ENCODE results near the gene NHLRC4. TPM values are rescaled to one million over a fixed set of nuclear protein-coding genes. Genes with fewer than 3 reads are reported as not detected.

NHLRC4 gene
- total RNA-seq, 1 donor from 2014 or later, result 1.5 TPM

DNA sequence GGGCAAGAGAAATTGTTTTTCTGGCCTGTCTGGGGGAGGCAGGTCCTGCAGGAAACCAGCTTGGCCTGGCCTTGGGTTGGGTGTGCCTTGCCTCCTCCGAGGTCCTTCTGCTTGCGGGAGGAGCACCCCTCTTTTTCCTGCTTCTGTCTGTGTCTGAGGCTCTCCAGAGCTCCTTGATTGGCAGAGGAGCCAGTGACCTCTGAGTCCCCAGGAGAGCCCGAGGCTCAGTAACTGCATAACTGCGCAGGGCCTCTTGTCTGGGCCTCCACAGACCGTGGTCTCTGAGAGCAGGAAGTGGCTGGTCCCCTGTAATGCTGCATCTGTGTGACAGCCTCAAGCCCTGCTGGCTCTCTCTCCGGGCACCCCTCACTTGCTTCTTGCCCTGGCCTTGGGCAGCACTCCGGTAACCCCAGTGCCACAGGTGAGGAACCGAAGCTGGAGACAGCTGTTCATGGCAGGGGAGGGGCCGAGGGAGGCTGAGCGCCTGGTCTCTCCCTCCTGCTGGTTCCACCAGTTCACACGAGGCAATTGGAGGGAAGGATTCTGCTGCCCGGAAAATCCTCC, 37.7 kb upstream of the NHLRC4 start:
- intact Hi-C loops (cut with micrococcal nuclease), result loop anchor here (5.0 kb wide), 2 partner anchors 38 to 108 kb away; partner anchors contain the start of genes METTL26, NHLRC4 and PIGQ

DNA sequence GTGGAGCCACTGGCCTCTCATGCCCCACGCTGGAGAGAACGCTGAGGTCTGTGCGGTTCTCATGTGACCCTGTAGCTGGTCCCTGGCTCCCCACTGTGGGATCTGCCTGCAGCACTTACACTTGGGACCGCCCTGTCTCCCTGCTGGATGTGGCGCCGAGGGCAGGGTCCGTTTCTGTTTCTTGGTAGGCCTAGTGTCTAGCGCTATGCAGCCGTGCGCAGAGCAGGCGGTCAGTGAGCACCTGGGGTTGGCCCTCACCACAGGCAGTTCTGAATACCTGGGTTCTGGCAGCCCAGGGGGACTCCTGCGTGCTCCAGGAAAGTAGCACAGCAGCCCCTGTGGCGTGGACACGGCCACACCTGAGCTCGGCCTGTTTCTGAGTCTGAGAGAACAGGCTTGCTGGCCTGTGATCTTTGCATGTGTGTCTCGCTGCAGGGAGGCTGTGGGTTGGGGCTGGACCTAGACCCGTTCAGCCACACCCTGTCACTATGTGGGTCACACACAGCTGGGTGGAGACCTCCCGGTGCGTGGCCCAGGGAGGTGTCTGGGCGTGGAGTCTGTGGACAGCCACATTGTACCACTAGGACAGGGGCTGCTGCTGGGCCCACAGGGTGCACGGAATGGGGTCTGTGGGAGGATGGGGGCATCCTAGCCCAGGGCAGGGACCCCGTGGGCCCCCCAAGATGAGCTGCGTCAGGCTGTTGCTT, 36.5 kb upstream of the NHLRC4 start:
- intact Hi-C loops (cut with micrococcal nuclease), result no loop called here

DNA sequence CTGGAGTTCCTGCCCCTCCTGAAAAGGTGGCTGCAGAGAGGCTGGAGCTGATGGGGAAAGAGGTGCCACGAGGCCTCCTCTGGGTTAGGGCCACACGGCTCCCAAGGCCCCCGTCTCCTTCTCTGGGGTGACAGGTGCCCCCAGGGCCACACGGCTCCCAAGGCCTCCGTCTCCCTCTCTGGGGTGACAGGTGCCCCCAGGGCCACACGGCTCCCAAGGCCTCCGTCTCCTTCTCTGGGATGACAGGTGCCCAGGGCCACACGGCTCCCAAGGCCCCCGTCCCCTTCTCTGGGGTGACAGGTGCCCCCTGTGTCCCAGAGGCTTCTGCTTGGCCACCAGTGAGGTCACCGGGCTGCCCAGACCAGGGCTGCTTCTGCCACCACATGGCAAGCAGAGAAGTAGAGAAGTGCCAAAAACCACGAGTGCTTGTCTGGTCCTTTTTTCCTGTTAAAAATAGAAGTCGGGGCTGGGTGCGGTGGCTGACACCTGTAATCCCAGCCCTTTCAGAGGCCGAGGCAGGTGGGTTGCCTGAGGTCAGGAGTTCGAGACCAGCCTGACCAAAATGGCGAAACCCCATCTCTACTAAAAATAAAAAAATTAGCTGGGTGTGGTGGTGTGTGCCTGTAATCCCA, 35.2 kb upstream of the NHLRC4 start:
- intact Hi-C loops (cut with micrococcal nuclease), result no loop called here

DNA sequence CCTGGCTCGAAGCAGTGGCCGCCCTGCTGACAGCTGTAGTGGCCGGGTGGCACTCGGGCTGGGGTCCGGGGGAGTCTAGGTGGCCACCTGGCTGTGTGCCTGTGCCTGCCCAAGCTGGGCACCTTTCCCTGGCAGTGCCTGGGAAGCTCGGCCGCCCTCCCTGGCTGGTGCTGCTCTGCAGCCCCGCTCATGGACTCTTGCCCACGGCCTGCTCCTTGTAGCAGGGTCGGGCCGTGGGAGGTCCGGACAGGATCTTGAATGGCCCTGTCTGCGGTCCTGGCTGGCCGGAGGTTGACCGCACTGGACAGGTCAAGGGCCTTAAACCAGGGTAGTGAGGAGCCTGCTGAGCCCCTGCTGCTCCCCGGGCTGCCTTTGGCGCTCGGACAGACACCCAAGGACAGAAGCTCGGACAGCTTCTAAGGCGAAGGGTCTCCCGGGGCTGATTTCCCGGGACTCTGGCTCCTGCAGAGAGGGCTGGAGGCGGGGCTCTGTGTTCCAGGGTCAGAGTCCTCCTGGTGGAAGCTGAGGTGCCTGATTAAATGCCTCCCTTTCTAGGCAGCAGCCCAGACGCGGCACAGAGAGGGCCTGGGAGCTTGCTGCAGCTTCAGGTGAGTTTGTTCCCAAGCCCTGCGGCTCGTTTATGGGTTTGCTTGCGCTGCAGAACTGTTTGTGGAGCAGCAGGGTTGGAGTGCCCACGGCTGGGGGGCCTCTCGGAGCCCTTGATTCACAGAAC, 33.2 kb upstream of the NHLRC4 start:
- intact Hi-C loops (cut with micrococcal nuclease), result no loop called here

DNA sequence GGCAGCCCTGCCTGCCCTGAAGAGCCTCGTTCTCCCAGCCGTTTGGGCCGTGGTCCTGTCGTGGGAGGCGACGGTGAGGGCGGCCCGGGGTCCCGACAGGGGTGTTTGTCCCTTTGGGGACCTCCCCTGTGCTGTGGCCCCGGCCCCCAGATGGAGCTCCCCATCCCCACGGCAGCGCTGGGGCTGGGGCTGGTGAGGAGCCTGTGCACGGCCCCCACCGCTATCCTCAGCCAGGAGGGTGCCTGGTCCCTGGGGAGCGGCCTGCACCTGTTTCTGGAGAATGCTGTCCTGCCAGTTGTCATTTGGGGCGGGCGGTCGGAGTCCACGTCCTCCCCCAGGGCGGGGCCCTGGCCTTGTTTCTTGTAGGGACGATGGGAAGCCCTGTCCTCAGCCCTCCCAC, 32.7 kb upstream of the NHLRC4 start:
- intact Hi-C loops (cut with micrococcal nuclease), result no loop called here

DNA sequence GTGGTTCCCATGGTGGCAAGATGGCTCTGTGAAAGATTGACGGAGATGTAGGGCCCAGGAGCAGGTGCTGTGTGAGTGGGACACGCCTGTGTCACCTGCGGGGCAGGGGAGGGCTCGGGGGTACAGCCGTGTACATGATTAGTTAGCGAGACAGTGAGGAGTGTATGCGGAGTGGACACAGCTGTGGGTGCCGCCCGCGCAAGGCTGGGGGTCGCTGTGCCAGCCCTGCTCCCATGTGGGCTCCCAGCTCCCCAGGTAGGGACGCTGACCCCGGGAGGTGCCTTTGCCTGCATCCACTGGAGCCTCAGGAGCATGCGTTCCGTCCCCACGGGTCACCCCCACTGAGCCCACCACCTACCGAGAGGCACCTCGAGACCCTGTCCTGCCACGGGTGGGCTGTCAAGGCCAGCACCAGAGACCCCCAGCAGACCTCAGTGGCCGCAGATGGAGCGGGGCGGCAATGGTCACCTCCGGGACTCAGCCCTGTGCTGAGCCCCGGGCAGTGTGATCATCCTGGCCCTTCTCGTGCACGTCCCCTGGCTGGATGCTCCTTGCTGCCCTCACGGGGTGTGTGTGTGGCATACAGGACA, 31.9 kb upstream of the NHLRC4 start:
- intact Hi-C loops (cut with micrococcal nuclease), result no loop called here

DNA sequence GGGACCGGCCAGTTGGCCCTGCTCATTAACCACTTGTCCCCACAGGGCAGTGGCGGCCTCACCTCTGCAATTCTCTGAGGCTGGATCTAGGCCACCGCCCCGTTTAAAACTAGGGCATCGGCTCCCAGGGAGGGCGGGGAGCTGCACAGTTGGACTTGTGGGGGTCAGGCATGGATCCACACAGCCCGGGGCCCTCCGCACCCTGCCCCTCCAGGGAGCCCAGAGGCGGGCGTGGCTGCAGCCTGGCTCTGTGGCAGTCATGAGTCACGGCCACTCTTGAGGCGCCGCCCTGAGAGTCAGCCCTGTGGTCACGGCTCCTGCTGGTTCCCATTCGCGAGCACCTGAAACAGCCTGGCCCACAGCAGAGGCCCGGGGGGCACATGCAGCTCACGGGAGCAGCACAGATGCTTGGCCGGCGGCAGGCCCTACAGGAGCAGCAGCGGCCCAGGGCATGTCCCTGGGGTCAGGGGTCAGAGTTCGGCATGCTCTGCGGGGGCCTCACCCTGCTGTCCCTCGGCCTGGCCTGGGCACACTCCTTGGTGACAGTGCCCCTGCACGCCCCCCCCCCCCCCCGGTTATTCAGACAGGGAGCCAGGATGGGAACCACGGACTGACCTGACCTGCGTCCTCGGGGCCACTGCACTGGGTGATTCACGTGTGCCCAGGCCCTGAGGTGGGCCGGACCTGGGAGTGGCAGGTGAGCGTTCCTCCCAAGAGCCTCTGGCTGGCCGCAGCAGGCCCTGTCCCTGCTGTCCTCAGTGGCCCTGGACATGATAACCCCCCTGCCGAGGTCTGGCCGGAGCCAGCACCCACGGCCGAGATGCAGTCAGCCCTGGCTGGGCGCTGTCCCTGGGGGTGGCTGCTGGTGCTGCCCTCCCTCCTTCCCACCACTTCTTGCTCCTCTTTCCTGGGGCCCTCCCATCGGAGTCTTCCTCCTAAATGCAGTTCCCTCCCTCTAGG, 31.1 kb upstream of the NHLRC4 start:
- intact Hi-C loops (cut with micrococcal nuclease), result no loop called here

DNA sequence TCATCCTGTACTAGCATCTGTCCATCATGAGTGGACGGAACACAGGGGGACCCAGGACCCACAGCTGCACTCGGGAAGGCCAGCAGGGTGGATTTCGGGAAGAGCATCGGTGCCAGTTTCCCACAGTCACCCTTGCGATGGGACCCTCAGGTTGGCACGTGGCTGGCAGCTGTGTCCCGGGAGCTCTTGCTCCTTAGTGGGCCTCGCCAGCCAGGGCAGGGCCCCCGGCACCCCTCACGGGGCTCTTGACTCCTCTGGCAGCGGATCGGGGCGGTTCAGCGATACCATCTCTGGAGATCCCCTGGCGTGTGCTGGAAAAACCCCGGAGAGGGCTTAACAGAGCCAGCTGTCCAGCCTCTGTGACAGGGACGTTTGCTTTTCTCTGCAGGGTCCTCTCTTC, 30.1 kb upstream of the NHLRC4 start:
- intact Hi-C loops (cut with micrococcal nuclease), result no loop called here

DNA sequence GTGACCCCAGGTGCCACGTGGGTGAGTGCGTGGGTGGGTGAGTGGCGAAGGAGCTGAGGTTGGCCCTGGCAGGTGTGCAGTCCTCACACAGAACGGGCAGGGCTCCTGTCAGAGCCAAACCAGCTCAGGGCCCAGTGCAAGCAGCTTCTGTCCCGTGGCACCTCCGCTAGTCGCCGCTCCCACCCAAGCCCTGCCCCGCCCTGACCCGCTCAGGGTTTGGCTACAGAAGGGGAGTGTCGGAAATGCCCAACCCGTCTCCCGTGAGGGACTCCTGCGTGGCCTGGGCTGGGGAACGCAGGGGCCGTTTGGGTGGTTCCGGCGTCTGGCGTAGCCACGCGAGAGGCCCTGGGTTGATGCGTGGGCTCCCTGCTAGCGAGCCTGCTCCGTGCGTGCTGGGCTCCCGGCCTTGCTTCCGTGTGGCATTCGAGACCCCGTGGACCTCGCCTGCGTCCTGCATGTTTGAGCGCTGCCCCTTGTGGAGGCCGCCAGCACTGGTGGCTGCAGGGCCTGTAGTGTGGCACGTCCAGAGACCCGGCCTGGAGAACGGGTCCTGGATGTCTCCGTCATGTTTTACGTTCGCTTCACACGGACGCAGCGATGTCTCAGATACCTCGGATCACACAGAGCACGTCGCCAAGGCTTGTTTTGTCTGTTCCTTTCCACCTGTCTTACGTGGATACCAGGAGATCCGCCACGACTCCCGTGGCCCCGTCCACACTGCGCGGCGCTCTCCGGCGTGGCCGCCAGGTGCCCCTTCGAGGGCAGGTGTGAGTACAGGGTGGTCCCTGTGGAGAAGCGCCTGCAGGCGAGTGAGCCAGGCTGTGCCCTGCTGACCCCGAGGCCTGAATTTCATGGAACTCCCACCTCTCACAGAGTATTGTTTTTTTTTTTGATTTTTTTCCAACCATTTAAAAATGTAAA, 29.1 kb upstream of the NHLRC4 start:
- intact Hi-C loops (cut with micrococcal nuclease), result no loop called here

DNA sequence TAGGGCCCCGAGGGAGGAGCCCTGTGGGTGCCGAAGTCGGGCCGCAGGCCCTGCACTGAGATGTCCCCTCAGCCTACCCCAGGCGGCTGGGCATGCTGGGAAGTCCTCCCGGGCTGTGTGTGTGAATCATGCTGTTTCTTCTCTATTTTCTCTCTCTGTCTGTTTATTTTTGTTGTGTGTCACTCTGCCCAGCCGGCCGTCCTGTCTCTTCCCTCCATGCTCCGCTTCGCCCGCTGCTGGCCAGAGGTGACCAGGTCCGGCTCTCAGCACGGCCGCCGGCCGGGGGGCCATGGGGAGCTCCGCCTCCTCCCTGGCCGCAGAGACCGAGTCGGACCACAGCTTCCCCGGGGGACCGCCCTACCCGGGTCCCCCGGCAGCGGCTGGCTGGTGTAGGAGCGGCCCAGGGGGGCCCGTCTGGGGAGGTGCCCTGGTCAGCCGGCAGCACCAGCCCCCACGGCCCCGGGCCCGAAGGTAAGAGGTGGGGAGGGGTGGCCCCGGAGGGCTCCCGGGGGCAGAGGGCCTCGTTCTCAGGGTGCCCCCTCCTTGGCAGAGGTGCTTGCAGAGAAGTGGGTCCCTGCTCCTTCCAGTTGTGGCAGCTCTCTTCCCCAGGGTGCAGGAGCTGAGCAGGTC, 26.8 kb upstream of the NHLRC4 start:
- intact Hi-C loops (cut with micrococcal nuclease), result no loop called here

DNA sequence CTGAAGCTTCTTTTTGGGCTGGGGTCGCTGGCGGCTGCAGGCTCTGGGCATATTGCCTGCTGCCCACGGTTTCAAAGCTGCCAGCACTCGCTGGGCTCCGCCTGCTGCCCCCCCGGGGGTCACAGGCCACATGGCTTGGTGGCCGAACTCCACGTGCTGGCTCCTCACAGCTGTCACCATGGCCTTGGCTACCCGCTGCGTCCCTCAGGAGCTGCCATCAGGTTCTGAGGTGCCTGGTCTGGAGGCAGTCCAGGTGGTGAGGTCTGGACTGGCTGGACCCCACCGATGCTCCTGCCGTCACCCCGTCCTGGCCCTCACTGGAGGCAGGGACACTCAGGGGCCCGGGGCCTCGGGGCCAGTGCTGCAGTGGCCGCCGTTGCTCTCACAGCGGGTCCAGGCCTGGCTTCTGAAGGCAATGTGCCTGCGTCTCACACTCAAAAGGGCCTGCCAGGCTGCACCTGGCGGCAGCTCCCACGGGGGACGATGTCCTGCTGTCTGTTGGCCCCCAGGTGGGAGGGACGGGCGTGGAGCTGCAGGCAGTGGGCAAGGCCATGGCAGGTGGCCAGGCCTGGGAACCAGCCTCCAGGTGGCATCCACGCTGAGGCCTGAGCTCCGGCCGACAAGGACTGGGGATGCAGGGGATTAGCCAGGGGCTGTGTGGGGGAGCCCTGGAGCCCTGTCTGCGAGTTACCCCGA, 26.0 kb upstream of the NHLRC4 start:
- intact Hi-C loops (cut with micrococcal nuclease), result no loop called here

DNA sequence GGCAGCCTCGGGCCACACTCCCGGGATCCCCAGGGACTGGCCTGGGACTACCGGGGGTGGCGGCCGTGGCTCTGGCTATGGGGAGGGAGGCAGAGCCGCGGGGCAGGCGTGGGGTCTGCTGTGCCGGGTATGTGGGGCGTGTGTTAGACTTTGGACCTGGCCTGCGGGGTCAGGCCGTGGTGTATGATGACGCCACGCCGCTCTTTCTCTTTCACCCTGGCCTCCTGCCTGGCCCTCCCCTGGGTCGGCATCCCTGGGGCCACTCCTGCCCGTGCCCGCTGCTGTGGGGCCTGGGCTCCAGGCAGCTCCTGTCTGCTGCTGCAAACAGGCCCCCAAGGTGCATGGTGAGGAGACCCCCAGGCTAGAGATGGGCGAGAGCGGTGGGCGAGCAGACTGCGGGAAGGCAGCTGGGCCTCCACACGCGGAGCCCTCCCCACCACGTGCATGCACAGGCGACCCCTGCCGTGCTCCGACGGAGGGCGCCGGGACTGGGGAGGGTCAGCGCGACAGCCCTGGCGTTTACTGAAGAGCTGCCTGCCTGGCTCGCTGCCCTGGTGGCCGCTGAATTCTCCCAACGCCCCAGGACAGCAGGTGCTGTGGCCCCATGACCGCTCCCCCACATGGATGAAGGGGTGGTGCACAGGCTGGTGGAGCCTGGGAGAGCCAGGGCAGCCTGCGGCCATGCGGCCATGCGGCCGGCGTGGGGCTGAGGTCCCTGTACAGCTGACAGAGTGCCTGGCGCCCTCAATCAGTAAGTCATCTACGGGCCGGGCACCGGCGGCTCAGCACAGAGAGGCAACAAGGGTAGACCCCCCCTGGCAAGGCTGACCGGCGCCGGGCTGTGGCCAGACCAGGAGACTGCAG, 23.3 kb upstream of the NHLRC4 start:
- intact Hi-C loops (cut with micrococcal nuclease), result no loop called here

DNA sequence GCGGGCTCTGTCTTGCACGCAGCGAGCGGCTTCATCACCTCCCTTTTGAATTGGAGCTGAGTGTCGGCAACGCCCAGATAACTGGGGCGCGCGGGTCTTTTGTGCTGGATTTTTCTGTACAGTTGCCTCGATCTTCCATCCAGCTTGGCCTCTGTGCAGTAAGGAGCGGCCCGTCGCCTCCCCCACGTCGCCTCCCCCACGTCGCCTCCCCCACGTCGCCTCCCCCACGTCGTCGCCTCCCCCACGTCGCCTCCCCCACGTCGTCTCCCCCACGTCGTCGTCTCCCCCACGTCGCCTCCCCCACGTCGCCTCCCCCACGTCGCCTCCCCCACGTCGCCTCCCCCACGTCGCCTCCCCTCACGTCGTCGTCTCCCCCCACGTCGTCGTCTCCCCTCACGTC, 22.3 kb upstream of the NHLRC4 start:
- intact Hi-C loops (cut with micrococcal nuclease), result no loop called here

DNA sequence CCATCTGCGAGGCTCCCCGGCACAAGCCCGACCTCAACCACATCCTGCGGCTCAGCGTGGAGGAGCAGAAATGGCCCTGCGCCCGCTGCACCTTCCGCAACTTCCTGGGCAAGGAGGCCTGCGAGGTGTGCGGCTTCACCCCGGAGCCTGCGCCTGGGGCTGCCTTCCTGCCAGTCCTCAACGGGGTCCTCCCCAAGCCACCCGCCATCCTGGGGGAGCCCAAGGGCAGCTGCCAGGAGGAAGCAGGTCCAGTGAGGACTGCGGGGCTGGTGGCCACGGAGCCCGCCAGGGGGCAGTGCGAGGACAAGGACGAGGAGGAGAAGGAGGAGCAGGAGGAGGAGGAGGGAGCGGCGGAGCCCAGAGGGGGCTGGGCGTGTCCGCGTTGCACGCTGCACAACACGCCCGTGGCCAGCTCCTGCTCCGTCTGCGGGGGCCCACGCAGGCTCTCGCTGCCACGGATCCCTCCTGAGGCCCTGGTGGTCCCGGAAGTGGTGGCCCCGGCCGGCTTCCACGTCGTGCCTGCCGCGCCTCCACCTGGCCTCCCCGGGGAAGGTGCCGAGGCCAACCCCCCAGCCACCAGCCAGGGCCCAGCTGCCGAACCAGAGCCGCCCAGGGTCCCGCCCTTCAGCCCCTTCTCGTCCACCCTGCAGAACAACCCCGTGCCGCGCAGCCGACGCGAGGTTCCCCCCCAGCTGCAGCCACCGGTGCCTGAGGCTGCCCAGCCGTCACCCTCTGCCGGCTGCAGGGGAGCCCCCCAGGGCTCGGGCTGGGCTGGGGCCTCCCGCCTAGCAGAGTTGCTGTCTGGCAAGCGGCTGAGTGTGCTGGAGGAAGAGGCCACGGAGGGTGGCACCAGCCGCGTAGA, 19.7 kb upstream of the NHLRC4 start:
- intact Hi-C loops (cut with micrococcal nuclease), result no loop called here

DNA sequence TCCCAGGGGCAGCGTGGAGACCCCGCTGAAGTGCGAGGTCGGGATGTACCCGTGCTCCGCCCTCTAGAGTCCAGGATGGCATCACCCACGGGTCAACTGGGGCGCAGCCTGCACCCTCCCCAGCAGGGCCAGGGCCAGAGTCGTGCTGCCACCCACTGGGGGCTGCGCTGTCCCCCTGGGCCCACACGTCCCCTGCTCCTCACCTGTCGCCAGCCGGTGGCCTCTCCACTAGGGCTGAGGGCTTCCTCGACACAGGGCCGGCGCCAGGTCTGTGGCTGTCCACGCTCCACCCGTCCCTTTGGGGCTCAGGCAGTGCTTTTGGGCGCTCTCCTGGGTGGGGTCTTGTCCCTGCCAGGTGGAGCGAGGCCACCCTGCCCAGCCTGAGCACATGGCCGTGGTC, 18.2 kb upstream of the NHLRC4 start:
- intact Hi-C loops (cut with micrococcal nuclease), result no loop called here

DNA sequence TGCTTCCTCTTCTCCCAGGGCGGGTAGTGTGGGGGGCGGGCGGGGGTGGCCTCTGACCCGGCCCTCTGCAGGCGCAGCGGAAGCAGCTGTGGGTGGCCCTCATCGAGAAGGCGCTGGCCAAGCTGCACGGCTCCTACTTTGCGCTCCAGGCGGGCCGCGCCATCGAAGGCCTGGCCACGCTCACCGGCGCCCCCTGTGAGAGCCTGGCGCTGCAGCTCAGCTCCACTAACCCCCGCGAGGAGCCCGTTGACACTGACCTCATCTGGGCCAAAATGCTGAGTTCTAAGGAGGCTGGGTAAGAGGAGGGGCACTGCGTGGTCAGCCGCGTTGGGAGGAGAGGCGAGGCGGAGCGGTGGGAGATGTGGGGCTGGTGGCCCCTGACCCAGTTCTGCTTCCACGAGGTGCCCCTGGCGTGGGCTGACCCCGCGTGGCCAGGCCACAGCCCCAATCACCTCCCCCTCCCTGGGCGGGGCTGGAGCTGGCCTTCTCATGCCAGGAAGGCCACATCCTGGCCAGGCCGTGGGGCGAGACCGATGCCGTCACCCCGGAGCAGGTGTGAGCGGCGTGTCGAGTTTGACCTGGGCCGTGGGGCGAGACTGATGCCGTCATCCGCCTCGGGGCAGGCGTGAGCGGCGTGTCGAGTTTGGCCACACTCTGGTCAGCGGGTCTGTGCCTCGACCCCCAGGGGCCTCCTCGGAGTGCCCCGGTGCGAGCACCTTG, 17.1 kb upstream of the NHLRC4 start:
- intact Hi-C loops (cut with micrococcal nuclease), result no loop called here
